ENCODE results near the gene FAM171A1. TPM values are rescaled to one million over a fixed set of nuclear protein-coding genes. Genes with fewer than 3 reads are reported as not detected.

Gene FAM171A1
- total and polyA plus RNA-seq, 2 of the 13 experiments (the other 11 are each of a cell fraction or from before 2014, with no cell fraction given) = 21.5 to 34.7 TPM

GRCh38 chr10:15331461-15331860 is 39.6 kb downstream of the FAM171A1 start:
- Histone ChIP-seq H3K79me2 (ENCODE audit: insufficient read depth, low read length) (peaks cover 44% of the 10 kb centered on the region), H3K36me3 (replicated peaks in 1 of 2; ENCODE audit: control insufficient read depth in 1 of 2, insufficient read depth in 2 of 2, low read length in 2 of 2) (no peaks in the 10 kb centered on the region), H2AFZ (ENCODE audit: low read length) (no peak overlapping the region), H3K27me3 (ENCODE audit: control insufficient read depth in 1 of 2, insufficient read depth in 2 of 2, low read length in 2 of 2) (no peaks in the 10 kb centered on the region), H3K4me3 (replicated peaks in 1 of 3; ENCODE audit: insufficient read depth in 1 of 3, low read depth in 2 of 3, low read length in 3 of 3) (no peak overlapping the region), H3K27ac (ENCODE audit: extremely low read length, insufficient read depth, low read length) (peak overlapping the region; percentile 8), H4K20me1 (ENCODE audit: insufficient read depth, low read length) (no peaks in the 10 kb centered on the region), H3K4me2 (ENCODE audit: low read depth, low read length) (no peak overlapping the region), H3K9me3 (ENCODE audit: low read length) (no peaks in the 10 kb centered on the region), H3K9ac (ENCODE audit: insufficient read depth, low read depth, low read length) (no peak overlapping the region), H3K4me1 (ENCODE audit: insufficient read depth, low read length) (peaks cover 86% of the 10 kb centered on the region)
- ChIA-PET POLR2A (interaction anchor here (1.5 kb wide), 1 partner anchor 39 kb away, joined by 4 read pairs; no protein-coding TSS in a partner anchor), CTCF (ENCODE audit: low intra/inter-chr PET ratio, low total read pairs) (no interaction called here)
- DNase-seq (ENCODE audit: low spot score) (peak; percentile 49), ATAC-seq (no peak), FAIRE-seq (no peak)
- TF ChIP-seq CTCF (CRISPR knock-in tag; IDR thresholded peaks at IDR 0.05) (no peak), HNF4A (CRISPR knock-in tag; IDR thresholded peaks at IDR 0.05) (peak; percentile 44; the same call in 1 of the 2 replicates), ZFP91 (CRISPR knock-in tag; IDR thresholded peaks at IDR 0.05; ENCODE audit: borderline replicate concordance) (no peak), ZNF773 (CRISPR knock-in tag; IDR thresholded peaks at IDR 0.05; ENCODE audit: borderline replicate concordance) (no peak), XRCC5 (optimal IDR thresholded peaks at IDR 0.05; ENCODE audit: low read length) (no peak), MXD4 (CRISPR knock-in tag; IDR thresholded peaks at IDR 0.05) (no peak)
- 100% methylated on average over 1 of the region's 1 CpG for WGBS (ENCODE audit: low lambda C conversion rate)
- no TSS peak for BruUV-seq (replicated peaks)
- intact Hi-C loops (cut with micrococcal nuclease; ENCODE audit: unreplicated experiment) = loop anchor here (5.0 kb wide), 1 partner anchor 36 kb away; no protein-coding TSS in a partner anchor
- in situ Hi-C loops (cut with HindIII; ENCODE audit: extremely low pct_ligation_motif_present, low pct_unique_long_range_greater_than_20kb) = no loop called here
